Measurements from ENCODE around the gene CAMK2G.

GRCh38 chr10:73762915-73763314 lies 111.4 kb downstream of the CAMK2G start:
- TF ChIP-seq CTCF (conservative IDR thresholded peaks at IDR 0.05; ENCODE audit: low read depth in 2 of 2) (no peak), CREB1 (CRISPR knock-in tag; IDR thresholded peaks at IDR 0.05; ENCODE audit: low read depth) (no peak), ZNF331 (CRISPR knock-in tag; IDR thresholded peaks at IDR 0.05; ENCODE audit: low read depth) (no peak), POLR2AphosphoS5 (IDR thresholded peaks at IDR 0.05; ENCODE audit: low read depth) (no peak), JUNB (IDR thresholded peaks at IDR 0.05; ENCODE audit: unreplicated experiment) (no peak), EZH2 (IDR thresholded peaks at IDR 0.05; ENCODE audit: low read depth, unreplicated experiment) (no peak)

Measured in GM23338 (cell line).